Measurements from ENCODE around the gene MAPK4.
"Not testable (repeated sequence)": the region's sequence is repeated elsewhere in the genome, so short reads cannot be mapped to it uniquely, and the experiment has no call there.

Gene MAPK4

GRCh38 chr18:50751947-50752346 lies 192.1 kb downstream of the MAPK4 start:
- Histone ChIP-seq H3K36me3 (ENCODE audit: control insufficient read depth, insufficient read depth, low read length) (no peaks in the 10 kb centered on the region), H3K4me3 (ENCODE audit: low read depth, low read length) (no peak overlapping the region), H3K9ac (ENCODE audit: low read length) (no peak overlapping the region), H3K4me1 (ENCODE audit: control insufficient read depth, insufficient read depth, low read length) (peaks cover 29% of the 10 kb centered on the region), H3K27ac (ENCODE audit: low read depth, low read length) (no peak overlapping the region), H3K27me3 (ENCODE audit: control insufficient read depth, insufficient read depth, low read length) (no peaks in the 10 kb centered on the region), H3K9me3 (ENCODE audit: control insufficient read depth, insufficient read depth, low read depth, low read length) (peaks cover 3% of the 10 kb centered on the region; the same call in 1 of the 2 replicates)

GRCh38 chr18:50753311-50753710 lies 193.4 kb downstream of the MAPK4 start:
- Histone ChIP-seq H3K4me3 (ENCODE audit: low read depth, low read length) (no peak overlapping the region), H3K9me3 (ENCODE audit: control insufficient read depth, insufficient read depth, low read depth, low read length) (peaks cover 3% of the 10 kb centered on the region; the same call in 1 of the 2 replicates), H3K36me3 (ENCODE audit: control insufficient read depth, insufficient read depth, low read length) (no peaks in the 10 kb centered on the region), H3K27ac (ENCODE audit: low read depth, low read length) (no peak overlapping the region), H3K4me1 (ENCODE audit: control insufficient read depth, insufficient read depth, low read length) (peaks cover 24% of the 10 kb centered on the region), H3K9ac (ENCODE audit: low read length) (no peak overlapping the region), H3K27me3 (ENCODE audit: control insufficient read depth, insufficient read depth, low read length) (no peaks in the 10 kb centered on the region)

GRCh38 chr18:50754297-50754696 lies 194.4 kb downstream of the MAPK4 start:
- H3K4me3 ChIP-seq (ENCODE audit: low read depth, low read length) = no peak overlapping the region
- H3K9ac ChIP-seq (ENCODE audit: low read length) = no peak overlapping the region
- peaks cover 3% of the 10 kb centered on the region; the same call in 1 of the 2 replicates for H3K9me3 ChIP-seq (ENCODE audit: control insufficient read depth, insufficient read depth, low read depth, low read length)
- peaks cover 14% of the 10 kb centered on the region for H3K4me1 ChIP-seq (ENCODE audit: control insufficient read depth, insufficient read depth, low read length)
- H3K27ac ChIP-seq (ENCODE audit: low read depth, low read length) = no peak overlapping the region
- H3K27me3 ChIP-seq (ENCODE audit: control insufficient read depth, insufficient read depth, low read length) = no peaks in the 10 kb centered on the region
- H3K36me3 ChIP-seq (ENCODE audit: control insufficient read depth, insufficient read depth, low read length) = no peaks in the 10 kb centered on the region

- H3K27ac ChIP-seq (ENCODE audit: low read depth, low read length) = no peak overlapping the region
- H3K9ac ChIP-seq (ENCODE audit: low read length) = no peak overlapping the region
- peaks cover 3% of the 10 kb centered on the region; the same call in 1 of the 2 replicates for H3K9me3 ChIP-seq (ENCODE audit: control insufficient read depth, insufficient read depth, low read depth, low read length)
- H3K4me1 ChIP-seq (ENCODE audit: control insufficient read depth, insufficient read depth, low read length) = no peaks in the 10 kb centered on the region
- H3K36me3 ChIP-seq (ENCODE audit: control insufficient read depth, insufficient read depth, low read length) = no peaks in the 10 kb centered on the region
- H3K27me3 ChIP-seq (ENCODE audit: control insufficient read depth, insufficient read depth, low read length) = no peaks in the 10 kb centered on the region
- no peak overlapping the region for H3K4me3 ChIP-seq (ENCODE audit: low read depth, low read length)
These were observed 197.5 kb downstream of the MAPK4 start for GRCh38 chr18:50757358-50757757.

- Histone ChIP-seq H3K9me3 (ENCODE audit: control insufficient read depth, insufficient read depth, low read depth, low read length) (peaks cover 26% of the 10 kb centered on the region), H3K36me3 (ENCODE audit: control insufficient read depth, insufficient read depth, low read length) (no peaks in the 10 kb centered on the region), H3K27me3 (ENCODE audit: control insufficient read depth, insufficient read depth, low read length) (no peaks in the 10 kb centered on the region)
These were observed 209.6 kb downstream of the MAPK4 start for GRCh38 chr18:50769463-50769862.

GRCh38 chr18:50775207-50775606 lies 215.3 kb downstream of the MAPK4 start:
- H3K4me1 ChIP-seq (ENCODE audit: control insufficient read depth, insufficient read depth, low read length) = no peaks in the 10 kb centered on the region
- peaks cover 4% of the 10 kb centered on the region for H3K9me3 ChIP-seq (ENCODE audit: control insufficient read depth, insufficient read depth, low read depth, low read length)
- H3K27me3 ChIP-seq (ENCODE audit: control insufficient read depth, insufficient read depth, low read length) = no peaks in the 10 kb centered on the region
- H3K27ac ChIP-seq (ENCODE audit: low read depth, low read length) = peak overlapping the region; percentile 44; the same call in 1 of the 2 replicates
- H3K36me3 ChIP-seq (ENCODE audit: control insufficient read depth, insufficient read depth, low read length) = no peaks in the 10 kb centered on the region
- peak overlapping the region; percentile 22; the same call in 1 of the 2 replicates for H3K4me3 ChIP-seq (ENCODE audit: low read depth, low read length)
- peak overlapping the region; percentile 47 for H3K9ac ChIP-seq (ENCODE audit: low read length)

More at GRCh38 chr18:50769463-50769862, 209.6 kb downstream of the MAPK4 start:
- H3K4me3 ChIP-seq (ENCODE audit: low read depth, low read length) = no peak overlapping the region
- H3K9ac ChIP-seq (ENCODE audit: low read length) = no peak overlapping the region
- H3K27ac ChIP-seq (ENCODE audit: low read depth, low read length) = no peak overlapping the region
- H3K4me1 ChIP-seq (ENCODE audit: control insufficient read depth, insufficient read depth, low read length) = no peaks in the 10 kb centered on the region

- peak overlapping the region; percentile 44; the same call in 1 of the 2 replicates for H3K27ac ChIP-seq (ENCODE audit: low read depth, low read length)
- H3K9ac ChIP-seq (ENCODE audit: low read length) = peak overlapping the region; percentile 47
- H3K9me3 ChIP-seq (ENCODE audit: control insufficient read depth, insufficient read depth, low read depth, low read length) = no peaks in the 10 kb centered on the region; the same call in 1 of the 2 replicates
- no peaks in the 10 kb centered on the region for H3K4me1 ChIP-seq (ENCODE audit: control insufficient read depth, insufficient read depth, low read length)
- H3K4me3 ChIP-seq (ENCODE audit: low read depth, low read length) = peak overlapping the region; percentile 22; the same call in 1 of the 2 replicates
- H3K27me3 ChIP-seq (ENCODE audit: control insufficient read depth, insufficient read depth, low read length) = no peaks in the 10 kb centered on the region
- H3K36me3 ChIP-seq (ENCODE audit: control insufficient read depth, insufficient read depth, low read length) = no peaks in the 10 kb centered on the region
These were observed 215.8 kb downstream of the MAPK4 start for GRCh38 chr18:50775726-50776125.

GRCh38 chr18:50776383-50776782 lies 216.5 kb downstream of the MAPK4 start:
- H3K4me1 ChIP-seq (ENCODE audit: control insufficient read depth, insufficient read depth, low read length) = no peaks in the 10 kb centered on the region
- H3K27ac ChIP-seq (ENCODE audit: low read depth, low read length) = peak overlapping the region; percentile 70; the same call in 1 of the 2 replicates
- no peaks in the 10 kb centered on the region for H3K9me3 ChIP-seq (ENCODE audit: control insufficient read depth, insufficient read depth, low read depth, low read length)
- no peaks in the 10 kb centered on the region for H3K27me3 ChIP-seq (ENCODE audit: control insufficient read depth, insufficient read depth, low read length)
- no peak overlapping the region for H3K4me3 ChIP-seq (ENCODE audit: low read depth, low read length)
- H3K36me3 ChIP-seq (ENCODE audit: control insufficient read depth, insufficient read depth, low read length) = no peaks in the 10 kb centered on the region
- H3K9ac ChIP-seq (ENCODE audit: low read length) = peak overlapping the region; percentile 1

- not testable (repeated sequence) for H3K4me1 ChIP-seq (ENCODE audit: control insufficient read depth, insufficient read depth, low read length); H3K27ac ChIP-seq (ENCODE audit: low read depth, low read length); H3K9ac ChIP-seq (ENCODE audit: low read length); H3K27me3 ChIP-seq (ENCODE audit: control insufficient read depth, insufficient read depth, low read length); H3K9me3 ChIP-seq (ENCODE audit: control insufficient read depth, insufficient read depth, low read depth, low read length); H3K4me3 ChIP-seq (ENCODE audit: low read depth, low read length); H3K36me3 ChIP-seq (ENCODE audit: control insufficient read depth, insufficient read depth, low read length)
These were observed 219.1 kb downstream of the MAPK4 start for GRCh38 chr18:50779021-50779420.
